ENCODE data around the gene MRPL12. TPM values are rescaled to one million over a fixed set of nuclear protein-coding genes. Genes with fewer than 3 reads are reported as not detected.

The MRPL12 gene
- total RNA-seq, 1 donor from 2014 or later = 35.0 TPM

DNA sequence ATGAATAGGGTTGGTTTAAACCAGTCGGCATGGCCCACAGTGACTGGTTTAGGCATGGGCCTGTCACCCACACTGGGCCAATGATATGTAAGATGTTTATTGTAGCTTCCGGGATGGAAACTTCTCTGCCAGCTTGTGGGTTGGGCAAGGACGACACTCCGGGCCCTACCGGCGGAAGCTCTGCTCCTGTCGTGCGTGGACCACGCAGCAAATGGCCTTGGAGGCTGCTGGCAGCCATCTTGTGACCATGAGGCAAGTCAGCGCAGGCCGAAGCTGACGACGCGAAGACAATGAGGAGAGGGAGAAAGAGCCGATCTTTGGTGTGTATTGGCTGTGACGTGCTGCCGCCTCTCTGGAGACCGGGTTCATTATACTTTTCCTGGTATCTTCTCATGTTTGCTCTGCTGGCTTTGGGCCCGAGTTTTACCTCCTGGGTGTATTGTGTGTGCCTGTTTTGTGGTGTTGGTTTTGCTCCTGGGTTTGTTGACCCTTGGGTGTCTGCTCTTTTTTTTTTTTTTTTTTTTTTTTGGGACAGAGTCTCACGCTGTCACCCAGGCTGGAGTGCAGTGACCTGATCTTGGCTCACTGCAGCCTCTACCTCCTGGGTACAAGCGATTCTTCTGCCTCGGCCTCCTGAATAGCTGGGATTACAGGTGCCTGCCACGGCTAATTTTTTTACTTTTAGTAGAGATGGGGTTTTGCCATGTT, 24.3 kb downstream of the MRPL12 start:
- TF ChIP-seq, protein P1, sequence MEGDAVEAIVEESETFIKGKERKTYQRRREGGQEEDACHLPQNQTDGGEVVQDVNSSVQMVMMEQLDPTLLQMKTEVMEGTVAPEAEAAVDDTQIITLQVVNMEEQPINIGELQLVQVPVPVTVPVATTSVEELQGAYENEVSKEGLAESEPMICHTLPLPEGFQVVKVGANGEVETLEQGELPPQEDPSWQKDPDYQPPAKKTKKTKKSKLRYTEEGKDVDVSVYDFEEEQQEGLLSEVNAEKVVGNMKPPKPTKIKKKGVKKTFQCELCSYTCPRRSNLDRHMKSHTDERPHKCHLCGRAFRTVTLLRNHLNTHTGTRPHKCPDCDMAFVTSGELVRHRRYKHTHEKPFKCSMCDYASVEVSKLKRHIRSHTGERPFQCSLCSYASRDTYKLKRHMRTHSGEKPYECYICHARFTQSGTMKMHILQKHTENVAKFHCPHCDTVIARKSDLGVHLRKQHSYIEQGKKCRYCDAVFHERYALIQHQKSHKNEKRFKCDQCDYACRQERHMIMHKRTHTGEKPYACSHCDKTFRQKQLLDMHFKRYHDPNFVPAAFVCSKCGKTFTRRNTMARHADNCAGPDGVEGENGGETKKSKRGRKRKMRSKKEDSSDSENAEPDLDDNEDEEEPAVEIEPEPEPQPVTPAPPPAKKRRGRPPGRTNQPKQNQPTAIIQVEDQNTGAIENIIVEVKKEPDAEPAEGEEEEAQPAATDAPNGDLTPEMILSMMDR (IDR thresholded peaks at IDR 0.05) = no peak
- H3K4me3 ChIP-seq = no peak overlapping the region
- no peaks in the 10 kb centered on the region for H3K36me3 ChIP-seq
- ATAC-seq = no peak
- H3K9me3 ChIP-seq = no peaks in the 10 kb centered on the region
- H3K4me1 ChIP-seq = peaks cover 9% of the 10 kb centered on the region
- intact Hi-C loops (cut with DNase I) = no loop called here
- no peak overlapping the region for H3K27ac ChIP-seq
- DNase-seq = peak; percentile 55
- H3K27me3 ChIP-seq (ENCODE audit: low read depth) = peaks cover 27% of the 10 kb centered on the region

DNA sequence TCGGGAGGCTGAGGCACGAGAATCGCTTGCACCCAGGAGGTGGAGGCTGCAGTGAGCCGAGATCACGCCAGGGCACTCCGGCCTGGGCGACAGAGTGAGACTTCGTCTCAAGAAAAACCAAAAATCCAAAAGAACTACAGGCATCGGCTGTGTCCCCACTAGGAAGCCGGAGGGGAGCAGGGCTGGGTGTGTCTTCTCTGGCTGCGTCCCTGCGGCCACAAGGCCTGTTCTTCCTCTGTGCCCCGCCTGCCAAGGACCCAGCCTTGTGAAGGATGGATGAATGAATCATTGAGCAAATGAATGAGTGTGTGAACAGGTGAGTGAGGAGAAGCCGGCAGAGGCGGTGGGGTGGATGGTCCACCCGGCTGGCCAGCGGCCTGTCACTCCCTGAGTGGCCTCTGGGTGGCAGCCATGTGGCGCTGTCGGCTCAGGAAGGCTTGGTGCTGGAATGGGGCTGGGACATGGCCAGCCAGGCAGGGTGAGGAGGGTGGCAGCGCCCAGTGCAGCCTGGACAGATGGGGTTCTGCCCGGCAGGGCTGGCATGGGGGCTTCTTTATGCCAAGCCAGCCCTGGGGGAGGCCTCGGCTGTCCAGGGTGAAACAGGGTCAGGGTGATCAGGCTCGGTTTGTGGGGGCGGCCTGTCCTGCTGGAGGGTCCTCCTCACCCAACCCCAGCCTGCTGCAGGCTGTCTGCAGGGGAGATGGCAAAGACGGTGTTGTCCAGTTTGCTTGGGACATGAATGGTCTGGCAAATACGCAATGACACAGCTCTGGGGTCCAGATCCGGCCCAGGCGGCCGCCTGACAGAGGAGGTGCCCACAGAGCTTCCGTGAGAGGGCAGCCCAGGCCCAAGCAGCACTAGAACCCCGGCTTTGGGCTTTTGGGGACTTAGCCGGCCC, 30.6 kb downstream of the MRPL12 start:
- H3K36me3 ChIP-seq = no peaks in the 10 kb centered on the region
- TF ChIP-seq, protein P1 (IDR thresholded peaks at IDR 0.05) = peak; percentile 96
- H3K4me1 ChIP-seq = peaks cover 14% of the 10 kb centered on the region
- ATAC-seq (peak; percentile 93 to 94), DNase-seq (peak; percentile 89)
- H3K4me3 ChIP-seq = no peak overlapping the region
- H3K27me3 ChIP-seq (ENCODE audit: low read depth) = peaks cover 21% of the 10 kb centered on the region
- H3K9me3 ChIP-seq = no peaks in the 10 kb centered on the region
- intact Hi-C loops (cut with DNase I) = no loop called here
- H3K27ac ChIP-seq = no peak overlapping the region

DNA sequence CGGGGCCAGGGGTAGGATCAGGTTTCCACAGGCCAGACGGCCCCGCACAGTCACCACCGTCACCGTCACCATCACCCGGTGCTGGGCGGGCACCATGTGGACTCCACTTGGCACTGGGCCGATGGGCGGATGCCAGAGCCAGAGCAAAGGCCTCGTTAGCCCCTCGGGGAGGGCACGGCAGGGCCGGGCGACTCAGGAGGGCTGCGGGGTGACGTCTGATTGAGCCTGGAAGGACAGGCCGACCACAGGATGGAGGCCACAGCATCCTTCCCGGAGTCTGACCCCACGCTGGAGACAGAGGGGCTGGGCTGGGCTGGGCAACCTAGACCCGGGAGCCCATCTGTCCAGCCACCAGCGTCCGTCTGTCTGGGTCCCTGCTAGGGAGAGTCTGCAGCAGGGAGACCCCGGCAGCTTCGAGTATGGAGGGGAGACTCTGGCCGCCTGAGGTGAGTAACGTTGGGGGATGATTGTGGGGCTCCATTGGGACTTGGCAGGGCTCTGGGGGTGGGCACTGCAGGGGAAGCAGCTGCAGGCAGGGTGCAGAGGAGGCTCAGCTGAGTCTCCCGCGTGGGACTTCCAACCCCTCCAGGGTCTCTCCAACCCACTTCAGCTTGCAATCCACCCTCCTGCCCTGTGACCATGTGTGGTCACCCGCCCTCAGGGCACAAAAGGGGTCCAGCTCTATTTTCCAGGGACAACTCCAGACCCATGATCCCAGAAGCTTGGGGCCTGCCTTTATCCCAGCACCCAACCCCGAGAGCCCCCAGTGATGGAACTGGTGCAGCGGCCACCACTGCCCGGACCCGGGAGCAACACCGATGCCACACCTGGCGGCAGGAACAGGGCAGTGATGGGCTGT, 31.5 kb downstream of the MRPL12 start:
- DNase-seq (peak; percentile 38), ATAC-seq (peak in 1 of 2 donors; percentile 7)
- intact Hi-C loops (cut with DNase I) = no loop called here
- Histone ChIP-seq H3K27ac (no peak overlapping the region), H3K9me3 (no peaks in the 10 kb centered on the region), H3K36me3 (no peaks in the 10 kb centered on the region), H3K4me1 (peaks cover 14% of the 10 kb centered on the region), H3K27me3 (ENCODE audit: low read depth) (peaks cover 13% of the 10 kb centered on the region), H3K4me3 (no peak overlapping the region)
- TF ChIP-seq, protein P1 (IDR thresholded peaks at IDR 0.05) = no peak

DNA sequence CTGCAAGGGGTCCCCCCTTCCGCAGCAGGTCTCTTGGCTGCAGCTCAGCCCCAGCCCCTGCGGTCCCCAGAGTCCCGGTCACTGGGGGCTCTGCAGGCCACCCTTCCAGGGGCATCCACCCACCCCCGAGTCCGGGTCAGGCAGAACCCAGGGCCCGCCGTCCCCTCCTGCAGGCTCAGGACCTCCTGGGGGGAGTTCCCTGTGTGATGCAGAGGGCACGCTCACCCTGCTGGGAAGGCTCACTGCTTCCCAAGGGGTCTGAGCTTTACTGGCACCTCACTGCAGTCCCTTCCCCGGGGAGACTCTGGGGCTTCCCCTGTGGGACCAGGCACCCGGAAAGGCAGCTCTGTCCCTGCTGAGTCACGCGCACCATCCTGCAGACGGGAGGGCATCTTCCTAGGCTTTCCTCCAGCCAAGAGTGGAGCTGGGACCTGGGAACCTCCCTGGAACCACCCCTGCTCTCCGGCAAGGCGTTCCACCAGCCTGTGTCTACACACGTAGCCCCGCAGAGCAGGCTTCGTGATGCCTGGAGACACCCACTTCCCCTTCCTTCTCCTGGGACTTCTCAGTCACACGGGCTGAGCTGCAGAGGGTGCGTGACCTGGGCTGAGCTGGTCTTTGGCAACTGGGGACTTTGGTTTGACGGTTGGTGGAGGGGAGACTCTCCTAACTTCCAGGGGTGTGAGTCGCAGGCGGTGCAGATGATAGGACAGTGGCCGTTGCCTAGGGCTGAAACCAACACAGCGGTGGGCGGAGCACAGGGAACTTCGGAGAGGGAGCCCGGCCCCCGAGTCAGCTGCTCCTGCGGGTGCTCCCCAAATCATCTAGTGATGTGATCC, 32.3 kb downstream of the MRPL12 start:
- no peaks in the 10 kb centered on the region for H3K36me3 ChIP-seq
- H3K4me1 ChIP-seq = peaks cover 15% of the 10 kb centered on the region
- DNase-seq = peak; percentile 80
- H3K4me3 ChIP-seq = peak overlapping the region; percentile 17
- peak overlapping the region; percentile 31 for H3K27ac ChIP-seq
- peak; percentile 39 to 70 for ATAC-seq
- intact Hi-C loops (cut with DNase I) = no loop called here
- H3K27me3 ChIP-seq (ENCODE audit: low read depth) = peaks cover 12% of the 10 kb centered on the region
- no peaks in the 10 kb centered on the region for H3K9me3 ChIP-seq
- TF ChIP-seq, protein P1 (IDR thresholded peaks at IDR 0.05) = no peak

All from lower lobe of right lung (tissue), 2 donors.